G401.6 (cell line): Measurements from ENCODE around the gene FGFR1OP2.
A peak's percentile ranks its signal among the peaks of the same experiment; 100 is the strongest.

Experiments
- FAIRE-seq: peaks from 2 replicates; lab custom pipeline; 2012; peaks lifted over from hg19 to GRCh38; lab: Jason Lieb, UNC

FGFR1OP2 gene

GRCh38 chr12:27003421-27004381, 65.4 kb downstream of the FGFR1OP2 start:
- no peak for FAIRE-seq

DNA sequence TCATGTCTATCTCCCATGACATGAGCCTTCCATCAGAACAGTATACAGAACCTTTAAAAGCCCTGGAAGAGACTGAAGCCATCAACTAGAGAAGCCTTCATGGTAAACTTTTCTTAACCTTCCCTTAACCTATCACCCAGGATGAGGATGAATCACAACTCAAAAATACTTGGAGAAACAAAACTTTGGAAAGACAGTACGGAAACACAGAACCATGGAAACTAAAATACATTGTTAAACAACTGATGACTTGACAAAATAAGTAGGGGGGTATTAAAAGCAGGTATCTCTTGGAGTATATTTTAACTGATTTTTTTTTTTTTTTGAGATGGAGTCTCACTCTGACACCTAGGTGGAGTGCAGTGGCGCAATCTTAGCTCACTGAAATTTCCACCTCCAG, 67.2 kb downstream of the FGFR1OP2 start:
- FAIRE-seq, result no peak

DNA sequence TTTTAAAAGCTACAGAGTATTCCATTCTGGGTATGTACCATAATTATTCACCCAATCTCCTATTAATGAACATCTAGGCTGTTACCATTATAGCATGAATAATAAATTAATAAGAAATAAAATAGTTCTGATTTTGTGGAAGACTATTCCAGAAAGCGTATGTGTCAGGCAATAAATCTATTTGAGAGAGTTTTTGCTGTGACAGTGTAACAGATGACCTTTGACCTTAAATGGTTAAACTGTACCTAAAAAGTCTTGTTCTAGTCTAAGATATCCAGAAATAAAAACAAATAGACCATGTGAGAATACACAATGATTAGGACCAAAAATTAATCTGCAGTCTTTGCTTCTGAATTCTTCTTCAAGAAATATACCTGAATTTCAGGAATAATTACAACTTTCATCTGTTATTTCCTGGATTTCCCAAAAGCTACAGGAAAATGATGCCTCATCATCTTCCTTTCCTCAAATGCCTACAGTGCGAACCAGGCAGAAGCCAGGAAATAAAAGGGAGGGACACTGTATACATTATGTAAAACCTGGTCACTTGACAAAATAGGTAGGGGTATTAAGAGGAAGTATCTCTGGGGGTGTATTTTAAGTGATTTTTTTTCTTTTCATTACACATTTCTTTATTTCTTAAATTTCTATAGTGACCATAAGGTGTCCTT, 68.7 kb downstream of the FGFR1OP2 start:
- no peak for FAIRE-seq

GRCh38 chr12:27008081-27008480, 69.8 kb downstream of the FGFR1OP2 start:
- no peak for FAIRE-seq

DNA sequence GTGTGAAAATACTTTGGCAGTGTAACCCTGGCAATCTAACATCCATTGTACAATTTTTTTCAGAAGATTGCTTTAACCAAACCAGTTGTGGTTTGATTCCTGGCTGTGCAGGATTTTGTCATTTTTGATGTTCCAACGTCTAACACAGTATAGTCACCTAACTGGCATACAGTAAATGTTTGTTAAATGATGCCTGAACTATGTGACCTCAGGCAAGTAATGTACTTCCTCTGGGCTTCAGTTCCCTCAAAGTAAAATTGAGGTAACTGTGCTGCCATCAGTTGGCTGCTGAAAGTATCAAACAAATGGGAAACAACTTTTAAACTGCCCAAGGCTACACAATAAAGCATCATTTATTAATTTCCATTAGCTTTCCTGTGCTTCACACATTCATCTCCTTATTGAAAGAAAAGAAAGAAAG, 71.6 kb downstream of the FGFR1OP2 start:
- FAIRE-seq, result no peak

- no peak for FAIRE-seq
Measured at GRCh38 chr12:27012239-27012981, 74.1 kb downstream of the FGFR1OP2 start.

DNA sequence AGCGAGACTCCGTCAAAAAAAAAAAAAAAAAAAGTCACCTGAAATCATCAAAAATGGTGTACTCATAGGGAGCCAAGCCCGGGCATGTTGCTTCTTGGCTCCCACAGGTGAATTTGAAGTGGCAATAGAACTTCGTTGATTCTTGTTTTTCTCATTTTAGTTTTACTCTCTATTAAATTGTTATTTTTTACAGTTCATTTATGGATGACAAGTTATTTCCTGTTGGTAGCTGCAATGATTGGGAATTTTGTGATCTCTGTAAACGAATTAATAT, 74.6 kb downstream of the FGFR1OP2 start:
- FAIRE-seq, result no peak

DNA sequence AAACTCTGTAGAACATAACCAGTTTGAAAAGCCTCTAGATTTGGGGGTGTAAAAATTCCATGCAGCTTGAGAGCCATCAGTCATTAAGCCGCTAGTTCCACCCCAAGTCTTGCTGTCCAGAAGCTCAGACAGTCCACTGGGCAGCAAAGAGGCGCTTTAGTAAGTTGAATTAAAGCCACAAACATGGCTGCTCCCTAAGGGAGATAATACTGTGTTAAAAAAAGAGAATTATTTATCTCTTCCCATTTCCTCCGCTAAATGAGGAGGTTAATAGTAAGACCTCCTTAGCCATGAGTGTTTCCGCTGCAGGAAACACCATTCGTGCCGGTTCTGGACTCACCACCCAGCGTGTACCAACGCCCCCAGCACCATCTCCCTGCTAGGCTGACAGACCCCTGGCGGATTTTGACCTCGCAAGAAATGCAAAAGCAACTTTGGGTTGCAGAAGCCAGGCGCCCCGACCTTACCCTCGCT, 75.4 kb downstream of the FGFR1OP2 start:
- no peak for FAIRE-seq

- no peak for FAIRE-seq
Measured at GRCh38 chr12:27014085-27014858, 76.0 kb downstream of the FGFR1OP2 start, which contains the start of gene TM7SF3. Gene TM7SF3, minus strand, starts transcription at chr12:27014384. Its CDS starts 216 bp downstream, at chr12:27014168.

DNA sequence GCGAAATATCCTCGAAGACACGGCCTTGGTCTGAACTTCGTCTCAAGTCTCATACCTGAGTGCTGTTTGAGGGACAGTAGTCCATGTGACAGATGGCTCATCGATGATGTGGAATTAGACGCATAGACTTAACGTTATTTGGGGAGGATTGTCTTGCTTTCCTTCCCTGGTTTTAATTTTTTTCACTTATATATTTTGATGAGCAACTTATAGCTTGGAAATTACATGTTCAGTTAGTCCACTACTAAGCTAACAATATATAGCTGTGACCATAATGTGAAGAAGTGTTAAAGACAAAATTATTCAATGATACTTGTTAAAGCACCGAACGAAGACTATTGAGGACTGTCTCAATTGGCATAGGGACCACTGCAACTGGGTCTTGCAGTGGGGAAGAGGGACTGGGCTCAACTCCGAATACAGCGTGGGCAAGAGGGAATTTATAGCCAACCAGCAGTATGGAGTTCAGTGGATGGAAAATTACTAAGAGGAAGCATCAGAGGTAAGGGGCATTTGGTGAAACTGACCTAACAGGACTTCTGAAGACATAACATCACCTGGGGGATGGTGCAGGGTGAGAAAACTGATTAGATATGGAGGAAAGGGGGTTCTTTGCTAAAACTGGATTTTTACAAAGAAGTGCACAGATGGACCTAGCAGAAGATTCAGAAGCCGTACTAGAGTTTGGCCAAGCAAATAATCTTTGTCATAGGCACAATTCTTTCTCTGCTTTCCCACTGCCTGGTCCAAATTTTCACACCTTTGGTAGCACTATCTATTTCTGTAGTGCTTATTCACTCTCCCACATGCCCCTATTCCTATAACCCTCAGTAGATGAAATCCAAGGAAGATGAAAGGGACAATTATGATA, 76.8 kb downstream of the FGFR1OP2 start:
- no peak for FAIRE-seq

- FAIRE-seq, result peak; percentile 95
Measured at GRCh38 chr12:27015730-27016076, 77.4 kb downstream of the FGFR1OP2 start.
